Liver (tissue), 9 donors: ENCODE data around the gene KLHDC9. TPM values are rescaled to one million over a fixed set of nuclear protein-coding genes. Genes with fewer than 3 reads are reported as not detected.

Experiments
- DNase-seq: peaks from one replicate; pipeline ENCODE4 v3.0.0-alpha.2; 2017; ENCODE audit warnings: low spot score
- H3K27ac ChIP-seq, 2 donors: one replicate each; pipeline ENCODE4 v1.7.0; 2013; ENCODE audit warnings: inconsistent platforms in 2 of 2, low read length in 2 of 2, control low read depth in 1 of 2, low read depth in 1 of 2, mild to moderate bottlenecking in 1 of 2
- H3K27me3 ChIP-seq, 4 donors: one replicate each; pipeline versions ENCODE4 v1.6.1 to v1.7.0; 2013; ENCODE audit warnings: low read length in 3 of 4, inconsistent platforms in 1 of 4, mild to moderate bottlenecking in 1 of 4, moderate library complexity in 1 of 4; ENCODE audit not compliant: control insufficient read depth in 4 of 4, insufficient read depth in 4 of 4
- H3K36me3 ChIP-seq, 4 donors: one replicate each; pipeline versions ENCODE4 v1.6.1 to v1.7.0; 2013; ENCODE audit warnings: low read length in 3 of 4, mild to moderate bottlenecking in 3 of 4, low read depth in 1 of 4, moderate library complexity in 1 of 4; ENCODE audit not compliant: control insufficient read depth in 4 of 4, insufficient read depth in 3 of 4
- H3K4me1 ChIP-seq, 4 donors: one replicate each; pipeline versions ENCODE4 v1.6.1 to v1.7.0; 2013; ENCODE audit warnings: low read length in 3 of 4, mild to moderate bottlenecking in 3 of 4, moderate library complexity in 1 of 4; ENCODE audit not compliant: control insufficient read depth in 4 of 4, insufficient read depth in 4 of 4
- H3K4me3 ChIP-seq, 3 donors: one replicate each; pipeline versions ENCODE4 v1.6.1 to v1.7.0; 2013; ENCODE audit warnings: low read length in 3 of 3, control low read depth in 1 of 3, low read depth in 1 of 3, mild to moderate bottlenecking in 1 of 3
- H3K9ac ChIP-seq, 2 donors: one replicate each; pipeline ENCODE4 v1.7.0; 2013; ENCODE audit warnings: low read length in 2 of 2, mild to moderate bottlenecking in 2 of 2, moderate library complexity in 2 of 2, control low read depth in 1 of 2, low read depth in 1 of 2
- H3K9me3 ChIP-seq, 4 donors: one replicate each; pipeline versions ENCODE4 v1.6.1 to v1.7.0; 2013; ENCODE audit warnings: low read length in 3 of 4; ENCODE audit not compliant: control insufficient read depth in 4 of 4
- ATF3 ChIP-seq: IDR thresholded peaks from 2 replicates; pipeline ENCODE4 v1.6.1; 2016; ENCODE audit warnings: antibody characterized with exemption
- FOXA1 ChIP-seq: IDR thresholded peaks from 2 replicates; pipeline ENCODE4 v1.6.1; 2016; ENCODE audit warnings: antibody characterized with exemption
- FOXA2 ChIP-seq: IDR thresholded peaks from 2 replicates; pipeline ENCODE4 v1.6.1; 2016; ENCODE audit warnings: antibody characterized with exemption
- GABPA ChIP-seq, 2 donors: IDR thresholded peaks in 1 of 2; conservative IDR thresholded peaks in 1 of 2; 2 replicates each; pipeline ENCODE4 v1.6.1; 2016; ENCODE audit warnings: antibody characterized with exemption in 2 of 2, mild to moderate bottlenecking in 1 of 2, moderate library complexity in 1 of 2
- HNF4G ChIP-seq: IDR thresholded peaks from 2 replicates; pipeline ENCODE4 v1.6.1; 2016; ENCODE audit warnings: antibody characterized with exemption
- MAX ChIP-seq: IDR thresholded peaks from 2 replicates; pipeline ENCODE4 v1.6.1; 2016; ENCODE audit warnings: antibody characterized with exemption
- NR2F2 ChIP-seq: IDR thresholded peaks from 2 replicates; pipeline ENCODE4 v1.6.1; 2016; ENCODE audit warnings: antibody characterized with exemption
- RAD21 ChIP-seq, 2 donors: IDR thresholded peaks; 2 replicates each; pipeline ENCODE4 v1.6.1; 2016; ENCODE audit warnings: antibody characterized with exemption in 2 of 2, mild to moderate bottlenecking in 2 of 2
- REST ChIP-seq: IDR thresholded peaks from 2 replicates; pipeline ENCODE4 v1.6.1; 2016; ENCODE audit warnings: antibody characterized with exemption, mild to moderate bottlenecking
- TAF1 ChIP-seq: conservative IDR thresholded peaks from 2 replicates; pipeline ENCODE4 v1.6.1; 2016; ENCODE audit warnings: antibody characterized with exemption, mild to moderate bottlenecking
- YY1 ChIP-seq: IDR thresholded peaks from 2 replicates; pipeline ENCODE4 v1.6.1; 2016; ENCODE audit warnings: antibody characterized with exemption, mild to moderate bottlenecking
- ZBTB33 ChIP-seq: IDR thresholded peaks from 2 replicates; pipeline ENCODE4 v1.6.1; 2016; ENCODE audit warnings: antibody characterized with exemption
- WGBS: extraction: QIAGEN DNeasy Blood & Tissue Kit; methylation state at CpG from one replicate; pipeline ENCODE4 v1.1.7; 2013; 5-methylcytosine and 5-hydroxymethylcytosine counted together
- polyA plus RNA-seq, 2 donors: library from polyadenylated mRNA; stranded (reverse) in 1 of 2; unstranded in 1 of 2; fragments of 200-250 nt in 1 of 2; fragments of >200 nt in 1 of 2; fragmentation: Nextera tagmentation in 1 of 2; extraction: Ambion mirVana in 1 of 2; gene quantifications; one replicate each; pipeline versions ENCODE4 v1.2.1 to v1.2.3, GENCODE V29; 2013 to 2015
- total RNA-seq, 2 donors: library from RNA; depleted of rRNA; stranded (reverse); fragments of >200 nt; gene quantifications; one replicate each; pipeline ENCODE4 v1.2.3, GENCODE V29; 2014
- TF ChIP-seq, protein P1 (sequence below): fragments of 150-350 bp; IDR thresholded peaks from 2 replicates; pipeline ENCODE4 v1.5.1; 2017; ENCODE audit warnings: improper control_type of control experiment, low read depth, low read length; ENCODE audit not compliant: missing input control
- donor health status: healthy.
- donor health status: healthy.
- donor health status: healthy.
- donor health status: healthy.
- donor health status: healthy.

KLHDC9 gene
- total and polyA plus RNA-seq, 4 donors, result 1.9 to 3.3 (median 2.6) TPM

DNA sequence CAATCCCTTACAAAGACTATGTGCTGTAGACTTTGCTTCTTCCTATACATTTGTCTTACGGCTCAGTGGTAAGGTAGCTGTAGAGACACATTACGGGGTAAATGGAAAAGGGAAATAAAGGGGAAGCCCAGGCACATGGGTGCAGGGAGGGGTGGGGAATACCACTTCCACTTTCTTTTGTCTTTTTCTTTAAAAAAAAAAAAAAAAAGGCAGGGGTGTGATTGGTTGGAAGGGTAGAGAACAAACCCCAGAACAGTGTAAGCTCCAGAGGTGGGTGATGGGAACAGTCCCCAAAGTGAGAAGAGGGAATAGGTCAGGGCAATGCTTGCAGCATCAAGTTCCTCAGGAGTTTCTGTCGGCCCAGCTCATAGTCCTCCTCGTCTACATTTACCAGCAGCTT lies 23.7 kb downstream of the KLHDC9 start:
- 79% methylated on average over 4 of the region's 4 CpGs for WGBS
- Histone ChIP-seq H3K4me3 (no peak overlapping the region), H3K4me1 (peaks cover 1 to 27% (median 19%) of the 10 kb centered on the region in 4 donors), H3K36me3 (peaks cover 13 to 53% (median 37%) of the 10 kb centered on the region in 4 donors), H3K27ac (no peak overlapping the region), H3K9ac (no peak overlapping the region), H3K9me3 (no peaks in the 10 kb centered on the region), H3K27me3 (no peaks in the 10 kb centered on the region)
- no peak for TF ChIP-seq NR2F2
- no peak for TF ChIP-seq YY1
- TF ChIP-seq, protein P1, sequence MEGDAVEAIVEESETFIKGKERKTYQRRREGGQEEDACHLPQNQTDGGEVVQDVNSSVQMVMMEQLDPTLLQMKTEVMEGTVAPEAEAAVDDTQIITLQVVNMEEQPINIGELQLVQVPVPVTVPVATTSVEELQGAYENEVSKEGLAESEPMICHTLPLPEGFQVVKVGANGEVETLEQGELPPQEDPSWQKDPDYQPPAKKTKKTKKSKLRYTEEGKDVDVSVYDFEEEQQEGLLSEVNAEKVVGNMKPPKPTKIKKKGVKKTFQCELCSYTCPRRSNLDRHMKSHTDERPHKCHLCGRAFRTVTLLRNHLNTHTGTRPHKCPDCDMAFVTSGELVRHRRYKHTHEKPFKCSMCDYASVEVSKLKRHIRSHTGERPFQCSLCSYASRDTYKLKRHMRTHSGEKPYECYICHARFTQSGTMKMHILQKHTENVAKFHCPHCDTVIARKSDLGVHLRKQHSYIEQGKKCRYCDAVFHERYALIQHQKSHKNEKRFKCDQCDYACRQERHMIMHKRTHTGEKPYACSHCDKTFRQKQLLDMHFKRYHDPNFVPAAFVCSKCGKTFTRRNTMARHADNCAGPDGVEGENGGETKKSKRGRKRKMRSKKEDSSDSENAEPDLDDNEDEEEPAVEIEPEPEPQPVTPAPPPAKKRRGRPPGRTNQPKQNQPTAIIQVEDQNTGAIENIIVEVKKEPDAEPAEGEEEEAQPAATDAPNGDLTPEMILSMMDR, result no peak
- TF ChIP-seq ZBTB33, result no peak
- TF ChIP-seq GABPA (IDR thresholded peaks at IDR 0.05 in 1 of 2, conservative IDR thresholded peaks at IDR 0.05 in 1 of 2), result no peak
- no peak for TF ChIP-seq HNF4G
- TF ChIP-seq RAD21 (IDR thresholded peaks at IDR 0.05), result no peak
- TF ChIP-seq TAF1, result no peak
- TF ChIP-seq ATF3, result no peak
- TF ChIP-seq REST, result no peak
- TF ChIP-seq MAX, result no peak
- DNase-seq, result no peak

DNA sequence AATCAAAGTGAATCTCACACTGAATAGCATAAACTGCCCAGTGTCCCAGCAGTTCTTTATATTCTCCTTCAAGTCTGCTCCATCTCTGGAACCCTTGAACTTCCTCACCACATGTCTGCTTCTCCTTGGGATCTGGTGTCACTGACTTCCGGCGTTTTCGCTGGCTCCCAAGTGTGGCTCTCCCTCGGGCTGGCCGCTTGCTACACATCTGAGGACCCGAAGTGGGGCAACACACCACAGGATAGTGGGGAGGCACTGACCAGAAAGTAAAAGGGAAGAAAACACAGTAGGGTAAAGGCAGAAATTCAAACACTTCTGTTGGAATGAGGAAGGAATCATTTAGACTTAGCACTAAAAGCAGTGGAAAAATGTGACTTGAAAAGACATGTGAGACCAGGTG lies 24.8 kb downstream of the KLHDC9 start:
- Histone ChIP-seq H3K9me3 (no peaks in the 10 kb centered on the region), H3K27me3 (no peaks in the 10 kb centered on the region), H3K9ac (no peak overlapping the region), H3K27ac (no peak overlapping the region), H3K4me3 (no peak overlapping the region), H3K4me1 (peaks cover 0 to 20% (median 16%) of the 10 kb centered on the region in 4 donors), H3K36me3 (peaks cover 13 to 56% (median 40%) of the 10 kb centered on the region in 4 donors)
- TF ChIP-seq MAX (no peak), YY1 (no peak), FOXA2 (no peak), ZBTB33 (no peak), NR2F2 (no peak), FOXA1 (no peak), ATF3 (no peak), HNF4G (no peak)
- TF ChIP-seq, protein P1, result no peak
- WGBS, result 87% methylated on average over 6 of the region's 6 CpGs
- no peak for DNase-seq
